ENCODE measurements around the gene EPO. TPM values are rescaled to one million over a fixed set of nuclear protein-coding genes. Genes with fewer than 3 reads are reported as not detected.

EPO gene
- total RNA-seq, 4 donors from 2014 or later = 0.97 TPM; not detected in 3

GRCh38 chr7:100682991-100683658 is 37.1 kb upstream of the EPO start:
- no peaks in the 10 kb centered on the region for H3K9me3 ChIP-seq
- TF ChIP-seq POLR2AphosphoS5 (IDR thresholded peaks at IDR 0.05) (no peak), POLR2A (IDR thresholded peaks at IDR 0.05) (no peak), CTCF (IDR thresholded peaks at IDR 0.05) (no peak), EP300 (IDR thresholded peaks at IDR 0.05) (no peak)
- H3K36me3 ChIP-seq = peaks cover 85% of the 10 kb centered on the region
- no peak overlapping the region for H3K4me3 ChIP-seq
- peaks cover 26% of the 10 kb centered on the region for H3K4me1 ChIP-seq
- H3K27me3 ChIP-seq = no peaks in the 10 kb centered on the region
- WGBS = 89% methylated on average over 16 of the region's 28 CpGs
- DNase-seq (ENCODE audit: low spot score in 2 of 2) = no peak
- H3K27ac ChIP-seq = no peak overlapping the region

GRCh38 chr7:100683659-100684533 is 36.4 kb upstream of the EPO start:
- H3K36me3 ChIP-seq = peaks cover 85% of the 10 kb centered on the region

GRCh38 chr7:100684534-100685042 is 35.7 kb upstream of the EPO start:
- WGBS = 88% methylated on average over 13 of the region's 16 CpGs
- DNase-seq (ENCODE audit: low spot score in 2 of 2) = no peak
- Histone ChIP-seq H3K36me3 (peaks cover 82% of the 10 kb centered on the region), H3K27me3 (no peaks in the 10 kb centered on the region), H3K4me3 (no peak overlapping the region), H3K27ac (no peak overlapping the region), H3K9me3 (no peaks in the 10 kb centered on the region), H3K4me1 (peaks cover 24% of the 10 kb centered on the region)
- TF ChIP-seq CTCF (IDR thresholded peaks at IDR 0.05) (no peak), POLR2A (IDR thresholded peaks at IDR 0.05) (no peak), POLR2AphosphoS5 (IDR thresholded peaks at IDR 0.05) (no peak), EP300 (IDR thresholded peaks at IDR 0.05) (no peak)

More at GRCh38 chr7:100683659-100684533, 36.4 kb upstream of the EPO start:
- Histone ChIP-seq H3K4me3 (no peak overlapping the region), H3K4me1 (peaks cover 24% of the 10 kb centered on the region), H3K27ac (no peak overlapping the region), H3K9me3 (no peaks in the 10 kb centered on the region), H3K27me3 (no peaks in the 10 kb centered on the region)
- no peak for TF ChIP-seq EP300 (IDR thresholded peaks at IDR 0.05)
- no peak for TF ChIP-seq CTCF (IDR thresholded peaks at IDR 0.05)
- TF ChIP-seq POLR2AphosphoS5 (IDR thresholded peaks at IDR 0.05) = no peak
- TF ChIP-seq POLR2A (IDR thresholded peaks at IDR 0.05) = no peak
- no peak for DNase-seq (ENCODE audit: low spot score in 2 of 2)
- 96% methylated on average over 28 of the region's 37 CpGs for WGBS

- Histone ChIP-seq H3K4me1 (peaks cover 21% of the 10 kb centered on the region), H3K36me3 (peaks cover 80% of the 10 kb centered on the region), H3K27ac (no peak overlapping the region), H3K9me3 (no peaks in the 10 kb centered on the region), H3K27me3 (no peaks in the 10 kb centered on the region), H3K4me3 (no peak overlapping the region)
- 82% methylated on average over 12 of the region's 18 CpGs for WGBS
- no peak for DNase-seq (ENCODE audit: low spot score in 2 of 2)
- TF ChIP-seq CTCF (IDR thresholded peaks at IDR 0.05) = no peak
- TF ChIP-seq POLR2AphosphoS5 (IDR thresholded peaks at IDR 0.05) = no peak
- TF ChIP-seq EP300 (IDR thresholded peaks at IDR 0.05) = no peak
- no peak for TF ChIP-seq POLR2A (IDR thresholded peaks at IDR 0.05)
These were observed 35.1 kb upstream of the EPO start for GRCh38 chr7:100685049-100685605.

Data from suprapubic skin (tissue), 4 donors.